HG03045 (cell line): Measurements from ENCODE around the gene PF4V1.

Experiments used
- ATAC-seq: cut with Tn5 transposase; IDR thresholded peaks from one replicate; pipeline ENCODE4 v1.9.1; 2021; ENCODE audit warnings: mild to moderate bottlenecking, moderate library complexity; ENCODE audit not compliant: unreplicated experiment

Gene PF4V1

GRCh38 chr4:73853246-73853704 is at the start of gene PF4V1:
TSS of gene PF4V1 (plus strand) at chr4:73853296. CDS start at chr4:73853363, 67 bp downstream.
- ATAC-seq = no peak

- no peak for ATAC-seq
Observed at GRCh38 chr4:73810191-73810590, 42.9 kb upstream of the PF4V1 start.

GRCh38 chr4:73811841-73812240 is 41.3 kb upstream of the PF4V1 start:
- ATAC-seq = no peak

- no peak for ATAC-seq
Observed at GRCh38 chr4:73814679-73815078, 38.4 kb upstream of the PF4V1 start.

- ATAC-seq = no peak
Observed at GRCh38 chr4:73815145-73815544, 38.0 kb upstream of the PF4V1 start.

GRCh38 chr4:73816814-73817213 is 36.3 kb upstream of the PF4V1 start:
- no peak for ATAC-seq

GRCh38 chr4:73817341-73817740 is 35.8 kb upstream of the PF4V1 start:
- no peak for ATAC-seq

- ATAC-seq = no peak
Observed at GRCh38 chr4:73821325-73821724, 31.8 kb upstream of the PF4V1 start.

GRCh38 chr4:73822389-73822788 is 30.7 kb upstream of the PF4V1 start:
- no peak for ATAC-seq

- ATAC-seq = no peak
Observed at GRCh38 chr4:73822812-73823504, 30.1 kb upstream of the PF4V1 start.

- no peak for ATAC-seq
Observed at GRCh38 chr4:73823760-73824159, 29.3 kb upstream of the PF4V1 start.

GRCh38 chr4:73828956-73829355 is 24.1 kb upstream of the PF4V1 start:
- no peak for ATAC-seq

GRCh38 chr4:73831569-73831968 is 21.5 kb upstream of the PF4V1 start:
- ATAC-seq = no peak

GRCh38 chr4:73832651-73833237 is 20.4 kb upstream of the PF4V1 start:
- ATAC-seq = no peak

- no peak for ATAC-seq
Observed at GRCh38 chr4:73836373-73837279, 16.5 kb upstream of the PF4V1 start, which contains the start of gene CXCL6. TSS of gene CXCL6 (plus strand) at chr4:73836678. CDS start at chr4:73836751, 73 bp downstream.

GRCh38 chr4:73839071-73839470 is 14.0 kb upstream of the PF4V1 start:
- no peak for ATAC-seq

GRCh38 chr4:73839715-73840114 is 13.4 kb upstream of the PF4V1 start:
- ATAC-seq = no peak

- ATAC-seq = no peak
Observed at GRCh38 chr4:73841243-73841925, 11.7 kb upstream of the PF4V1 start.

GRCh38 chr4:73842696-73843095 is 10.4 kb upstream of the PF4V1 start:
- no peak for ATAC-seq

GRCh38 chr4:73843369-73843768 is 9.7 kb upstream of the PF4V1 start:
- ATAC-seq = no peak

- ATAC-seq = no peak
Observed at GRCh38 chr4:73844345-73844744, 8.8 kb upstream of the PF4V1 start.
